Peyer's patch (tissue), 4 donors: Measurements from ENCODE around the gene ZNF750.

ENCODE experiments used
- POLR2A ChIP-seq, 2 donors: fragments of 450-650 bp; IDR thresholded peaks; one replicate each; pipeline ENCODE4 v1.5.1; 2017; ENCODE audit warnings: antibody characterized with exemption in 2 of 2, mild to moderate bottlenecking in 2 of 2, moderate library complexity in 2 of 2
- TF ChIP-seq, protein P1 (sequence below), 6 experiments: fragments of 450-650 bp in 4 of 6; fragments of 200-600 bp in 2 of 6; sonication (generic) in 1 of 6; IDR thresholded peaks; one replicate each; pipeline ENCODE4 v1.5.1; 2017 to 2019; ENCODE audit warnings: antibody characterized with exemption in 6 of 6, mild to moderate bottlenecking in 3 of 6, moderate library complexity in 1 of 6

DNA sequence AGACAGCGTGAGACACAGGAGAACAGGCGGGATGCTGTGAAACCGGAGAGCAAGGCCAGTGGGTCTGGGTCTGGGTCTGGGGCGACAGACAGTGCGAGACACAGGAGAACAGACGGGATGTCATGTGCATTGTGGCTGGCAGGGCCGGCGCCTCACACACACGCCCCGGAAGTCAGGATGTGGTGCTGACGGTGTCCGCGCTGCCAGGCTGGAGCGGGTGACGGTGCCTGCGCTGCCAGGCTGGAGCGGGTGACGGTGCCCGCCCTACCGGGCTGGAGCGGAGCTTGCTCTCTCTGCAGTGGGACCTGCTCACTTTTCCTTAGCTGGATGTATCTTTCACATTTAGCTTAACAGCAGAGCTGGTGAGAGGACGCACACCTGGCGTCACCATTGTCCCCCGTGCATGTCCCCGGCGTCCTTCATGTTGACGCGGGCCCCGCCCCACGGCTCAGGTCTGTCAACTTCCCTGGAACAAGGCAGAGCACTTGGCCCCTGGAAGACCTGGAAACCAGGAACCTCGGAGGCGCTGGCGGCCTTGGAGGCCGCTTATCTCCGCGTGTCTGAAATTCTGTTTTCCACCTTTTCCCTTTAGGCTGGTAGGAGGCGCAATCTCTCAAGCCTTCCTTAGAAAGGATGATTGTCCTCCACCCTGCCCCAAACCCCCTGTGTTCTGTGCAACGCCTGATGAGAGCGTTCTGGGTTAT, 43.0 kb upstream of the ZNF750 start:
- no peak for TF ChIP-seq POLR2A (IDR thresholded peaks at IDR 0.05)
- TF ChIP-seq, protein P1, sequence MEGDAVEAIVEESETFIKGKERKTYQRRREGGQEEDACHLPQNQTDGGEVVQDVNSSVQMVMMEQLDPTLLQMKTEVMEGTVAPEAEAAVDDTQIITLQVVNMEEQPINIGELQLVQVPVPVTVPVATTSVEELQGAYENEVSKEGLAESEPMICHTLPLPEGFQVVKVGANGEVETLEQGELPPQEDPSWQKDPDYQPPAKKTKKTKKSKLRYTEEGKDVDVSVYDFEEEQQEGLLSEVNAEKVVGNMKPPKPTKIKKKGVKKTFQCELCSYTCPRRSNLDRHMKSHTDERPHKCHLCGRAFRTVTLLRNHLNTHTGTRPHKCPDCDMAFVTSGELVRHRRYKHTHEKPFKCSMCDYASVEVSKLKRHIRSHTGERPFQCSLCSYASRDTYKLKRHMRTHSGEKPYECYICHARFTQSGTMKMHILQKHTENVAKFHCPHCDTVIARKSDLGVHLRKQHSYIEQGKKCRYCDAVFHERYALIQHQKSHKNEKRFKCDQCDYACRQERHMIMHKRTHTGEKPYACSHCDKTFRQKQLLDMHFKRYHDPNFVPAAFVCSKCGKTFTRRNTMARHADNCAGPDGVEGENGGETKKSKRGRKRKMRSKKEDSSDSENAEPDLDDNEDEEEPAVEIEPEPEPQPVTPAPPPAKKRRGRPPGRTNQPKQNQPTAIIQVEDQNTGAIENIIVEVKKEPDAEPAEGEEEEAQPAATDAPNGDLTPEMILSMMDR (IDR thresholded peaks at IDR 0.05) = no peak
